Measurements from ENCODE around the gene MGA. TPM values are rescaled to one million over a fixed set of nuclear protein-coding genes. Genes with fewer than 3 reads are reported as not detected.

Gene MGA
- total RNA-seq, 1 donor from 2014 or later, result 38.3 TPM

- Mint-ChIP-seq H3K4me1 (ENCODE audit: low read depth) (peaks cover 51% of the 10 kb centered on the region), H3K36me3 (ENCODE audit: low read depth) (no peaks in the 10 kb centered on the region), H3K27ac (ENCODE audit: unreplicated experiment) (peak overlapping the region; percentile 84), H3K27me3 (ENCODE audit: low read depth) (no peaks in the 10 kb centered on the region), H3K4me3 (ENCODE audit: unreplicated experiment) (no peak overlapping the region), H3K9me3 (ENCODE audit: low read depth) (no peaks in the 10 kb centered on the region)
- DNase-seq (ENCODE audit: low spot score), result no peak
- no peak for TF ChIP-seq CTCF (IDR thresholded peaks at IDR 0.05)
Measured at GRCh38 chr15:41790756-41791546, 130.7 kb downstream of the MGA start.

- Mint-ChIP-seq H3K27me3 (ENCODE audit: low read depth) (no peaks in the 10 kb centered on the region), H3K9me3 (ENCODE audit: low read depth) (no peaks in the 10 kb centered on the region), H3K27ac (ENCODE audit: unreplicated experiment) (peak overlapping the region; percentile 84), H3K4me3 (ENCODE audit: unreplicated experiment) (no peak overlapping the region), H3K4me1 (ENCODE audit: low read depth) (peaks cover 57% of the 10 kb centered on the region), H3K36me3 (ENCODE audit: low read depth) (no peaks in the 10 kb centered on the region)
- TF ChIP-seq CTCF (IDR thresholded peaks at IDR 0.05), result no peak
- no peak for DNase-seq (ENCODE audit: low spot score)
Measured at GRCh38 chr15:41791547-41791937, 131.3 kb downstream of the MGA start.

- H3K27me3 Mint-ChIP-seq (ENCODE audit: low read depth), result no peaks in the 10 kb centered on the region
- no peaks in the 10 kb centered on the region for H3K36me3 Mint-ChIP-seq (ENCODE audit: low read depth)
- TF ChIP-seq CTCF (IDR thresholded peaks at IDR 0.05), result no peak
- H3K4me1 Mint-ChIP-seq (ENCODE audit: low read depth), result peaks cover 61% of the 10 kb centered on the region
- no peak overlapping the region for H3K4me3 Mint-ChIP-seq (ENCODE audit: unreplicated experiment)
- H3K9me3 Mint-ChIP-seq (ENCODE audit: low read depth), result no peaks in the 10 kb centered on the region
- DNase-seq (ENCODE audit: low spot score), result no peak
- H3K27ac Mint-ChIP-seq (ENCODE audit: unreplicated experiment), result no peak overlapping the region
Measured at GRCh38 chr15:41792000-41792637, 131.9 kb downstream of the MGA start.

GRCh38 chr15:41794081-41794480, 133.9 kb downstream of the MGA start:
- TF ChIP-seq CTCF (IDR thresholded peaks at IDR 0.05), result no peak
- DNase-seq (ENCODE audit: low spot score), result no peak
- Mint-ChIP-seq H3K9me3 (ENCODE audit: low read depth) (no peaks in the 10 kb centered on the region), H3K36me3 (ENCODE audit: low read depth) (no peaks in the 10 kb centered on the region), H3K4me3 (ENCODE audit: unreplicated experiment) (no peak overlapping the region), H3K27ac (ENCODE audit: unreplicated experiment) (no peak overlapping the region), H3K4me1 (ENCODE audit: low read depth) (peaks cover 65% of the 10 kb centered on the region), H3K27me3 (ENCODE audit: low read depth) (no peaks in the 10 kb centered on the region)

GRCh38 chr15:41795996-41796856, 136.0 kb downstream of the MGA start:
- peaks cover 14% of the 10 kb centered on the region for H3K36me3 Mint-ChIP-seq (ENCODE audit: low read depth)
- no peak overlapping the region for H3K4me3 Mint-ChIP-seq (ENCODE audit: unreplicated experiment)
- TF ChIP-seq CTCF (IDR thresholded peaks at IDR 0.05), result no peak
- peaks cover 48% of the 10 kb centered on the region for H3K4me1 Mint-ChIP-seq (ENCODE audit: low read depth)
- no peak for DNase-seq (ENCODE audit: low spot score)
- H3K27ac Mint-ChIP-seq (ENCODE audit: unreplicated experiment), result peak overlapping the region; percentile 70
- H3K9me3 Mint-ChIP-seq (ENCODE audit: low read depth), result no peaks in the 10 kb centered on the region
- no peaks in the 10 kb centered on the region for H3K27me3 Mint-ChIP-seq (ENCODE audit: low read depth)

Measured in chondrocyte (in vitro differentiated cells).